GM18507 (cell line): Measurements from ENCODE around the gene MMRN2.
"Not testable (repeated sequence)": the region's sequence is repeated elsewhere in the genome, so short reads cannot be mapped to it uniquely, and the experiment has no call there.

Experiments used
- DNase-seq: peaks from one replicate; pipeline ENCODE4 v3.0.0; 2011; ENCODE audit warnings: low read depth; ENCODE audit not compliant: insufficient read length; ENCODE audit errors: extremely low spot score
- FAIRE-seq: peaks from 2 replicates; lab custom pipeline; 2011; peaks lifted over from hg19 to GRCh38; lab: Jason Lieb, UNC

The MMRN2 gene

DNA sequence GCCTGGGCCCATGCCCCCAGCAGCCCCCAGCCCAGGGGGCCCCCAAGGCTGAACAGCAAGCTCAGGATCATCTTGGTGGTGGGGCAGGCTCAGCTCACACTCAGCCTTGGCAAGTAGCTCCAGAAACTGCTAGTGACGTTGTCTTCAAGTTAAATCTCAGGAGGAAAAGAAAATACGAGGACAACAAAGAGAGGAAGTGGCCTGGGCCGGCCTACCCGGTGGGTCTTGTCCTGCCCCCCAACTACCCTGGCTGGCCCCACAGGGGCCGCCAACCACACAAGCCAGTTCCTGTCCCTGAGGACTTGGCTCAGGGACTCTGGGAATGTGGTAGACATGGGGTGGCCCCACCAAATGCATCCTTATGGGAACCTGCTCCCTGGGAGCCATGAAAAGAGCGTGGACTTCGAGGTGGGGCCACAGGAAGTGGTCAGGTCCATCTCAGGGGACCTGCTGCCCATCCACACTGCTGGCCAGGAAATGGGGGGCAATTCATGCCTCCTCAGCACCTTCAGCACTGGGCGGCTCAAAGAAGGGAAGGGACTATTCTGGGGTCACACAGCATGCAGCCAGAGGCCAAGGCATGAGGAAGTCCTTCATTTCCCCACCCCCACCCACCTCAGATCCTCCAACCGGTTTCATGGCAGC, at the start of gene MMRN2:
TSS of gene MMRN2 (minus strand) at position 145 of the 645 bp plus-strand sequence. CDS start at position 71, 74 bp downstream.
- no peak for DNase-seq
- FAIRE-seq: no peak

- not testable (repeated sequence) for DNase-seq, FAIRE-seq
Observed at GRCh38 chr10:87007124-87007523, 49.7 kb upstream of the MMRN2 start.

DNA sequence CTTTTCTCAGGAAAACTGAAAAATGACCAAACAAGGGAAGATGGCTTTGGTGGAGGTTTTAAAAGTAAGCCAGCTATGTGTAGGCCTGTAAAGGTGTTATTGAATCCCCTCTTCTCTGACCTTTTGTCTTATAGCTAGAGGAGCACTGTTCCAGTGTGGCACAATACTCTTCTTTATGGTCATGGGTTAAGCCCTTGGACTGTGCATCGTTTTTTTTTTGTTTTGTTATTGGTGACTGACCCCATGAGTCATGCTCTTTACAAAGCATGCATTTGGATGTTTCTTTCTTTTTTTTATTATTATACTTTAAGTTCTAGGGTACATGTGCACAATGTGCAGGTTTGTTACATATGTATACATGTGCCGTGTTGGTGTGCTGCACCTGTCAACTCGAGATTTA, 43.1 kb upstream of the MMRN2 start:
- FAIRE-seq: no peak
- DNase-seq: no peak

- DNase-seq, FAIRE-seq: not testable (repeated sequence)
Observed at GRCh38 chr10:86999802-87000403, 42.5 kb upstream of the MMRN2 start.

GRCh38 chr10:86992929-86993328, 35.5 kb upstream of the MMRN2 start:
- FAIRE-seq: no peak

DNA sequence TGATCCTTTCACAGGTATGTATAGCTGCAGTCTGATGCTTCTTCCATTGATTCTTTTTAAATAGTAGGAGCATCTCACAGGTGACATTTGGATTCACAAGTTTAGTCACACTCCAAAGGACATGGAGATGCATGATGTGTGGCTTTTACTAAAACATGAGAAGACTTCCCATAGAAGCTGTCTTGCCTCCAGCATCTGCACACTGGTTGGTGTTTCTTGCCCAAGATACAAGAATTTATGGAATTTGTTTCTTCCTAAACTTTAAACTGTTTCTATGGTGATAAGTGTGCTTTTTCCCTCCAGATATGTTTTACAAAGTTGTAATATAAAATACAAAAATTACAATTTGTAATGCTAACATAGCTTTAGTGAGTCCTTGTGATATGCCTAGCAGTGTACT, 35.0 kb upstream of the MMRN2 start:
- no peak for FAIRE-seq
- DNase-seq: no peak

More at GRCh38 chr10:86992929-86993328, 35.5 kb upstream of the MMRN2 start:
- DNase-seq: no peak

DNA sequence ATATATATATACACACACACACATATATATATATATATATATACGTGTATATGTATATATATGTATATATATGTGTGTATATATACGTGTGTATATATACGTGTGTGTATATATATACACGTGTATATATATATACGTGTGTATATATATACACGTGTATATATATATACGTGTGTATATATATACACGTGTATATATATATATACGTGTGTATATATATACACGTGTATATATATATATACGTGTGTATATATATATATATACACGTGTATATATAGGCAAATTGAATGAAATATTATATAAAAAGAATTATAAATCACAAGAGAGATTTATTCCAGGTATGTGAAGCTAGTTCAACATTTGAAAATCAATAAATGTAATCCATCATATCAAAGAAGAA, 33.9 kb upstream of the MMRN2 start:
- DNase-seq, FAIRE-seq: not testable (repeated sequence)

DNA sequence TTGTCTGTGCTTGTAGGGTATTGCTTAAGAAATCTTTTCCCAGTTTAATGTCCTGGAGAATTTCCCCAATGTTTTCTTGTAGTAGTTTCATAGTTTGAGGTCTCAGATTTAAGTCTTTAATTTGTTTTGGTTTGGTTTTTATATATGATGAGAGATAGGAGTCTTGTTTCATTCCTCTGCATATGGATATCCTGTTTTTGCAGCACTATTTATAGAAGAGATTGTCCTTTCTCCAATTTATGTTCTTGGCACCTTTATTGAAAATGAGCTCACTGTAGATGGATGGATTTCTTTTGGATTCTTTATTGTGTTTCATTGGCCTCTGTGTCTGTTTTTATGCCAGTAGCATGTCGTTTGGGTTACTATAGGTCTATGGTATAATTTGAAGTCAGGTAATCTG, 31.1 kb upstream of the MMRN2 start:
- FAIRE-seq (no peak), DNase-seq (no peak)

DNA sequence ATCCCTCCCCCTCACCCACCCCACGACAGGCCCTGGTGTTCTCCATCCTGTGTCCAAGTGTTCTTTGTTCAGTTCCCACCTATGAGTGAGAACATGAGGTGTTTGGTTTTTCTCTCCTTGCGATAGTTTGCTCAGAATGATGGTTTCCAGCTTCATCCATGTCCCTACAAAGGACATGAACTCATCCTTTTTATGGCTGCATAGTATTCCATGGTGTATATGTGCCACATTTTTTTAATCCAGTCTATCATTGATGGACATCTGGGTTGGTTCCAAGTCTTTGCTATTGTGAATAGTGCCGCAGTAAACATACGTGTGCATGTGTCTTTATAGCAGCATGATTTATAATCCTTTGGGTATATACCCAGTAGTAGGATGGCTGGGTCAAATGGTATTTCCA, 27.1 kb upstream of the MMRN2 start:
- not testable (repeated sequence) for FAIRE-seq, DNase-seq

- FAIRE-seq: no peak
Observed at GRCh38 chr10:86981716-86982115, 24.3 kb upstream of the MMRN2 start.

GRCh38 chr10:86981020-86981419, 23.6 kb upstream of the MMRN2 start:
- not testable (repeated sequence) for FAIRE-seq, DNase-seq

More at GRCh38 chr10:86981716-86982115, 24.3 kb upstream of the MMRN2 start:
- DNase-seq: no peak

DNA sequence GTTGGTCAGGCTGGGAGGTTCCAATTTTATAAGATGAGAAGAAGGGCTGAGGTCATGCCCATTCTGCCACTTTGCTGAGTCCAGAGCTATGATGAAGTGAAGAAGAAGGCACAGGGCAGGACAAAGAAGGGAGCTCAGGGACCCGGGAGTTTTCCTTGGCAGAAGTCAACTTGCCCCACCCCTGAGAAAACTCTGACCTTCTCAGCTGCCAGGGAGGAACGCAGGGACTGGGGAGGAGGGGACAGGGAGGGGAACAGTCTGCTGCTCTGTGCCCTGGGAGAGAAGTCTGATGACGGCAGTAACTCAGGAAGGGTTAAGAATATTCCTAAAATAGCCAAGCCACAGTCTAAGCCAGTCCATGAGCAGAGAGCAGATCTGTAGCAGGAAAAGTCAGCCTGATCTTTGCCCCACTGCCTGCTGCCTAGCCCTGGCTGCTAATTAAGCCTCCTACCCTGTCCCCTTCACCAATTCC, 22.6 kb upstream of the MMRN2 start:
- DNase-seq: no peak
- FAIRE-seq: no peak

DNA sequence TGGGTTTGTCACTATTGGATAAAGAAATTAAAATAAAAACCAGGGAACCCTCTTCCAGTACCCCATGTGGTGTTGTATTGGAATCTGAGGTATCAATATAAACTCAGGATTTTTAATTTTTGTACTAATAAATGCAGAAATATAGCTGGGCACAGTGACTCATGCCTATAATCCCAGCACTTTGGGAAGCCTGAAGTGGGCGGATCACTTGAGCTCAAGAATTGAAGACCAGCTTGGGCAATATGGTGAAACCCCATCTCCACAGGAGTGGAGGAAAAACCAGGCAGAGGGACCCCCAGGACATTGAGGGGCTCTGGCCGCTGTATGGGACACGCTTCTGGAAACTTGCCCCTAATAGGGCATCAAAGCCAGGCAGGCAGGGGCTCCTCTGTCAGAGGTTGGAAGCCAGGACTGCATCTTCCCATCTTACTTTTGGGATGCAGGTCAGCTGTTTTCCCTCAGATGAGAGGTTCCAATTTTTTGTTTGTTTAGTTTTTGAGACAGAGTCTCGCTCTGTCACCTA, 21.9 kb upstream of the MMRN2 start:
- DNase-seq: no peak
- no peak for FAIRE-seq

DNA sequence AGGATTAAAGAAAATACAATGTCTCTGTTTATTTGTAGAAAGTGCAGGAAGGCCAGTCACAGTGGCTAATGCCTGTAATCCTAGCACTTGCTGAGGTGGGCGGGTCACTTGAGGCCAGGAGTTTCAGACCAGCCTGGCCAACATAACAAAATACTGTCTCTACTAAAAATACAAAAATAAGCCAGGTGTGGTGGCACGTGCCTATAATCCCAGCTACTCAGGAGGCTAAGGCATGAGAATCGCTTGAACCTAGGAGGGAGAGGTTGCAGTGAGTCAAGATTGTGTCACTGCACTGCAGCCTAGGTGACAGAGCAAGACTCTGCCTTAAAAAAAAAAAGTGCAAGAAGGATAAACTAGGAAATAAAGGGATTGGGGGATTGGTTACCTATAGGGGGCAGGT, 21.0 kb upstream of the MMRN2 start:
- FAIRE-seq, DNase-seq: not testable (repeated sequence)

- FAIRE-seq: no peak
- DNase-seq: no peak
Observed at GRCh38 chr10:86976362-86977056, 19.1 kb upstream of the MMRN2 start.

- no peak for FAIRE-seq
- no peak for DNase-seq
Observed at GRCh38 chr10:86974484-86974883, 17.1 kb upstream of the MMRN2 start.

DNA sequence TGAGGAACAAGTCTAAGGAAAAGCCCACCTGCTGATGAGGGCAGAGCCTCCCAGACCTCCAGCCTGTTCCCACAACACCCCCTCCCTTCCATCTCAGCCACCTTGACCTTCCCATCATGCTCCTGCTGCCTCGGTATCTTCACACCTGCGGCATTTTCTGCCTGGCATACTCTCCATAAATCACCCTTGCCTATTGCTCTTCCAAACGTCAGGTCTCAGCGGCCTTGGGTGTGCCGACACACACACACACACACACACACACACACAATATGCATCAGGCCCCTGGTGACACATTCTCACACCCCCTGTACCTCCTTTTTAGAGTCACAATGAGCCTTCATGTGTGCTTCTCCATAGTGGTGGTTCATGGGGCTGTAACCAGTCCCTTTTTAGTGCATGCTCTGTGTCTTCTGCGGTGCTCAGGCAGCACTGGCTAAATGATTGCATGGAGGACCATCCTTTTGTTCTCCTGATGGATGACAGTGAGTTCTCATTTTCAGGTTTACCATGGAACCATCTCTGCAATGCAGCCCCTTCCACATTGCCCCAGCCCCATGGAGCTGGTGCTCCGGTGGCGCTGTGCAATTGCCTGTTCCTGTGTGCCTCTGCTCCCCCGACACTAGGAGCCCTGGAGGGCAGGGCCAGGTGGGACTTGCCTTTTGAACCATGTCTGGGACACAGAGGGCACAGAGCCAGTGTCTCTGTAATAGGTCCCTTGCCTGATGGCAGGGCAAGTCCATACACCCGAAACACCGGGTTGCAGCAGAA, 15.4 kb upstream of the MMRN2 start:
- no peak for DNase-seq
- FAIRE-seq: no peak

- peak; percentile 91 for FAIRE-seq
- peak; percentile 72 for DNase-seq
Observed at GRCh38 chr10:86971232-86971991, 14.0 kb upstream of the MMRN2 start.

DNA sequence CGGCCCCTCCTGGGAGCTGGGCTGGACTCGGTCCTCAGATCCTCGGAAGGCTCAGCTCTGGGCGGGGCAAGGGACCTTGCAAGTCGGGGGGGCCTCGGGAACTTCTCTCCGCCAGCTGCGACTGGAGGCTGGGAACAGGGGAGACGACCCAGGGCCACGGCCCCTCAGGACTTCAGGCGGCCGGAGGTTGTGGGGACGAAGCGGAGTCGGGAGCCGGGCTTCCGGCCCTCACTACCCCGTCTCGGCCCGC, 13.5 kb upstream of the MMRN2 start:
- FAIRE-seq: no peak
- no peak for DNase-seq
